Peyer's patch (tissue), 4 donors: ENCODE results near the gene CIAO2A.

Experiments
- POLR2A ChIP-seq, 2 donors: fragments of 450-650 bp; IDR thresholded peaks; one replicate each; pipeline ENCODE4 v1.5.1; 2017; ENCODE audit warnings: antibody characterized with exemption in 2 of 2, mild to moderate bottlenecking in 2 of 2, moderate library complexity in 2 of 2
- TF ChIP-seq, protein P1 (sequence below), 6 experiments: fragments of 450-650 bp in 4 of 6; fragments of 200-600 bp in 2 of 6; sonication (generic) in 1 of 6; IDR thresholded peaks; one replicate each; pipeline ENCODE4 v1.5.1; 2017 to 2019; ENCODE audit warnings: antibody characterized with exemption in 6 of 6, mild to moderate bottlenecking in 3 of 6, moderate library complexity in 1 of 6

DNA sequence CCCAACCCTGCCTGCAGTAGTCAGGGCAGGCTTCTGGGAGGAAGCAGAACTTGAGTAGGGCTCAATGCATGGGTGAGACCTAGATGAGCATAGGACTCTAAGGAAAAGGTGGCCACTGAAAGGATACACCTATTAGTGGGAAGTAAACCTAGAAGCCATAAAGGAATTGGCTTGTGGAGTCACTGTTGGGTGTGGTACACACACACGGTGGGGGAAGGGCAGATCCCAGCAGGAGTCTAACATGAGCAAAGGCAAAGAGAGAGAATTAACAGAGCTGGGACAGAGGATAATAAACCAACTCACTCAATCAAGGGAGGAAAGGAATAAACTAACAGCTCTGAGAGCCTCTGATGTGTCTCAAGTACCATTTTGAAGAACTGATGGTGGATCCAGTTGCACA is 70.4 kb downstream of the CIAO2A start:
- TF ChIP-seq POLR2A (IDR thresholded peaks at IDR 0.05) = no peak
- TF ChIP-seq, protein P1, sequence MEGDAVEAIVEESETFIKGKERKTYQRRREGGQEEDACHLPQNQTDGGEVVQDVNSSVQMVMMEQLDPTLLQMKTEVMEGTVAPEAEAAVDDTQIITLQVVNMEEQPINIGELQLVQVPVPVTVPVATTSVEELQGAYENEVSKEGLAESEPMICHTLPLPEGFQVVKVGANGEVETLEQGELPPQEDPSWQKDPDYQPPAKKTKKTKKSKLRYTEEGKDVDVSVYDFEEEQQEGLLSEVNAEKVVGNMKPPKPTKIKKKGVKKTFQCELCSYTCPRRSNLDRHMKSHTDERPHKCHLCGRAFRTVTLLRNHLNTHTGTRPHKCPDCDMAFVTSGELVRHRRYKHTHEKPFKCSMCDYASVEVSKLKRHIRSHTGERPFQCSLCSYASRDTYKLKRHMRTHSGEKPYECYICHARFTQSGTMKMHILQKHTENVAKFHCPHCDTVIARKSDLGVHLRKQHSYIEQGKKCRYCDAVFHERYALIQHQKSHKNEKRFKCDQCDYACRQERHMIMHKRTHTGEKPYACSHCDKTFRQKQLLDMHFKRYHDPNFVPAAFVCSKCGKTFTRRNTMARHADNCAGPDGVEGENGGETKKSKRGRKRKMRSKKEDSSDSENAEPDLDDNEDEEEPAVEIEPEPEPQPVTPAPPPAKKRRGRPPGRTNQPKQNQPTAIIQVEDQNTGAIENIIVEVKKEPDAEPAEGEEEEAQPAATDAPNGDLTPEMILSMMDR (IDR thresholded peaks at IDR 0.05) = no peak
